NCI-H2107 treated with DMSO at 0.1 percent for 48 hours (cell line): ENCODE data around the gene HMMR.

Experiments
- DNase-seq: peaks from one replicate; lab custom pipeline; 2025; ENCODE audit not compliant: unreplicated experiment; lab: John Stamatoyannopoulos, UW

Gene HMMR

DNA sequence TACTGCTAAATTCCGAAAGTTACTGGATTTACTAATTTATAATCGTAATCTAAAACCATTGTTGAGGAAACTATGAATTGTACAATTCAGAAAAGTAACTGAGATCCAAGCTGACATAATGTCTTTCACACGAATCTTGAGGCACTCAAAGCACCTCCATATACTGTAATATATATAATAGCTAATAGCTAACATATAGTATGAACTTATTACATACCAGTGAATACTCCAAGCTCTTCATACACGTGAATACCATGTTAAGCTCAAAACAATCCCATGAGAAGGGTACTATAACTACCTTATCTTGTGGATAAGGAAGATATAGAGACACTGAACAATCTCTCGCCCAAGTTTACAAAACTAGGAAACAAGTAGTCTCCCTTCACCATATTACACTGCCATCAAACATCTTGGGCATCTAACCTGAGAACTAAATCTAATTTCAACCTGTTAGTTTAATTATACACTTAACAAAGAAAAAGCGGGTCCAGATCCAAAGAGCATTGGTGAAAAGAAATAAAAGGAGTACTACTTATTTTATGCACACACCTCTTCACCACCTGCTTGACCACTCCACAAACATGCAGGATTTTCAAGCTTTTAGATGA, 1.6 kb upstream of the HMMR start:
- no peak for DNase-seq

DNA sequence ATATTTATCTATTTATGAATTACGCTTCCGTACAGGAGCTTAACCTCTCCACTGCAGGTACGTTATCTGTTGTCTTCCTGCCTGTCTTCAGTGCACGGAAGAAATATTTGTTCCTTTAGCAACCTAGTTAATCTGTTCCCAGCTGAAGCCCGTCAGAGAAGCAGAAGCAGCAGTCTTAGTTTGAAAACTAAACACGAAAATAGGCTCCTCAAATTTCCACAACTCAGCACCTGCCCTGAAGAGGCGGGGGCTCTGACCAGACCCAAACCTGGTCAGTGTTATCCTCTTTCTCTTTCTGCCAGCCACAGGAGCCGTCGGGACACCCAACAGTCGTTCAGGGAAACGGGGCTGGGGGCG, 992 bp upstream of the HMMR start:
- DNase-seq: peak; percentile 6

DNA sequence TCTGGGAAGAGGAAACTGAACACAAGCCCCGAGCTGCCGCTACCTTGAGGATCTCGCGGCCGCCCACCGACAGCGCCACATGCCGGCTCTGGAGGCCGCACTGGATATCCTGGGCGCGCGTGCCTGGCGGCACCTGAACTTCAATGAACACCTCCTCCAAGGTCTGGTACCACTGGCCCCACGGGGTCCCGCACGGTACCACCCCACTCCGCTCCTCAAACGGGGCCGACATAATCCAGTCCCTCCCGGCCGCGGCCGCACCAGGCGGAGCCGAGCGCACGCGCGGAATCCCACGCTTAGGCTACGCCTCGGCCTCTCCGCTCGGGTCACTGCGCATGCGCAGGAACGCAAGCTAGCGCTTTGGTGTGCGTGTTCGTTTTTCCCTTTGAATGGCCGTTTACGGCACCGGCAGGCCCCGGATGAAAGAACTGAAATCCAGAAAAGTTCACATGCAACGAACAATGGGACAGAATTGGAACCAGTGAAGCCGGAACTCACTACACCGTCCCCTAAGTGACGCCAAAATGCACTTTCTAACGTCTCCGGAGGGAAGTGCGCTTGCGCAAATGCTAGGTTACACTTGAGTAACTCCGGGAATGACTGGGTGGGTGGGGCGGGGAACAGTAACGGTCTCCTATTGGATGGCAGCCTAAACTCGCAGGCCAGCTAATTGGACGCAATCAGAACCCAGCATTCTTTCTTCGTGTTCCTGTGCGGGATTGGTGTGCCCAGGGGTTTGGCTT, 442 bp upstream of the HMMR start, which contains the start of gene NUDCD2:
NUDCD2 (minus strand) TSS at position 284 of the 743 bp plus-strand sequence; CDS start at position 232, 52 bp downstream.
- peak; percentile 85 for DNase-seq

DNA sequence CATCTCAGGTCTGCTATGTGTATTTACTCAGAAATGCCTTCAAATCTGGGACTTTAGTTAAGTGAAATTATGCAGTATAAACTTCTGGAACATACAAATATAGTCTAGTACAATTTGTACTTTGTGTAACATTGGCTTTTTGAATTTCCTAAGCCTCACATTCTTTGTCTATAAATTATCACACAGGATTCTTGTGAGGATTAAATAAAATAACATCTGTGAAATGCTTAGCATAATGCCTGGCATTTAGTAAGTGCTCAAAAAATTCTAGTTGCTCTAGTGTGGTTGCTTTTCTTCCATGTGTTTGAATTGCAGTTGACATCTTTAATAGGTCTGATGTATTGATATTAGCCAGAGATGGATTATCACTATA, 2.6 kb downstream of the HMMR start:
- no peak for DNase-seq

DNA sequence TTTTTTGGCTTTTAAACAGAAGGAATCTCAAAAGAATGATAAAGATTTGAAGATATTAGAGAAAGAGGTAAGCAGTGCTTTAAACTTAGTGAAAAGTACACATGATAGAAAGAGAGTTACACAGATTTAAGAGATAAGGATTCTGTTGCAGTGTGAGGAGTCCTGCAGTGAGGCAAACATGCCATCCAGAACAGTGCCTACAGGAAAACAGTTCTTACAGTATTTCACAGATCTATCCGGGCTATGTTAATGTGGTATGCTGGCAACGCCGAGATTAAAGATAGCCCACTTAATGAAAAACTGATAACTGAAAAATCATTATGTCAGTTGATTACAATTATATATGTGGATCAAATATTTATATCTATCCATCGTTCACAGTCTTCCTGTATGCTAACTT, 7.2 kb downstream of the HMMR start:
- DNase-seq: no peak

DNA sequence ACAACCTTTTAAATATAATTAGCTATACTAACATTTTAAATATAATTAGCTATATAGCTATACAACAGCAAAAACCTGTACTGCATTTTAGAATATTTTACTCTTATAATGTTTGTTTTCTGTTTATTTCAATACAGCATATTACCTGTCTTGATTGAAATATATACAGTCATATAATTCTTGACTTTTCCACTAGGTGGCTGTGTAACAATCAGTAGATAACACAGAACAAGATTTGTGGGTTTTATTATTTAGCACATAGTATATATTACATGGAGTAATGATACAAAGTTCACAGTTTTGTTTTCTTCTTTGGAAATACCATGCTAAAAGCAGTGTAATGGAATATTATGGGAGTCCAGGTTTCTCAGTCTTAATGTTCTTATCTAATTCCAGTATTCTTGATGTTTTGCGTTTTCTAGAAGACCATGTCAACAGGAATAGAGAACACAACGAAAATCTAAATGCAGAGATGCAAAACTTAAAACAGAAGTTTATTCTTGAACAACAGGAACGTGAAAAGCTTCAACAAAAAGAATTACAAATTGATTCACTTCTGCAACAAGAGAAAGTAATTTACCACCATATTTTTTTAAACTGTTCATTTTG, 13.3 kb downstream of the HMMR start:
- DNase-seq: no peak

DNA sequence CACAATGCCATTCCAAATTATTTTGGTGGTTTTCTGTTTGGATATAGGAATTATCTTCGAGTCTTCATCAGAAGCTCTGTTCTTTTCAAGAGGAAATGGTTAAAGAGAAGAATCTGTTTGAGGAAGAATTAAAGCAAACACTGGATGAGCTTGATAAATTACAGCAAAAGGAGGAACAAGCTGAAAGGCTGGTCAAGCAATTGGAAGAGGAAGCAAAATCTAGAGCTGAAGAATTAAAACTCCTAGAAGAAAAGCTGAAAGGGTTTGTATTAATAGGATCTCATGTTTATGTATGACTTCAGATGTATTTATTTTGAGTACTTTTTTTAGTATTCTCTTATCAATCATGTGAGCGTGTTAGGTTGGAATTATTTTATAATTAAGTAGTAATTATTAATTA, 15.0 kb downstream of the HMMR start:
- no peak for DNase-seq

DNA sequence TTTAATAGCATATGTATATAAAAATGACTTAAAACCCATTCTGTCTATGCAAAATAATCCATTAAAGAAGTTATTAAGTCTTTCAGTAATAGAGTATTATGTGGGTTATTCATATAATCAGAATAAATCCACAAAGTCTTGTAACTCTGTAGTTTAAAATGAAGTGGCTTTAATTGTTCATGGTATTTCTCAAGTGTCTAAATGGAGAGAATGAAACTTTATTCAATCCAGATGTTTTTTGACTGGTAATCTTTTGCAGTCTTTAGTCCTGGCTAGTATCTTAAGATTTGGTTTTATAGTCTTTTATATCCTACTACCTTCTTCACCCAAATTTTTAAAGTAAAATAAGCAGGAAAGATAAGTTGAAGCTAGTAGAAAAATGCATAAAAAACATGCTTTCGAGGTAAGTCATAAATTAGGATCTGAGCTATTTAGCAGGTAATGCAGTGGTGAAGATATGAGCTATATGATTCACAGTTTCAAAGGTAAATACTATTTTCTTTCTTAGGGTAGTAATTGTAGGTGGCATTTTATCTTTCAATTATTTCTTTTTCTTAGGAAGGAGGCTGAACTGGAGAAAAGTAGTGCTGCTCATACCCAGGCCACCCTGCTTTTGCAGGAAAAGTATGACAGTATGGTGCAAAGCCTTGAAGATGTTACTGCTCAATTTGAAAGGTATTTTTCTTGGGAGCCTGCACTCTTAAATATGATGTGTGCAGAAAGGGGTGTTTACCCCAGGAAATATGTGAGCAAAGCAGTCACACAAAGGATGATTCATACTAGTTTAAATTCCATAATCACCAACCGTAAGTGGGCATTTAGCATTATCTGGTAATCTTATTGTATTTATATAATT, 17.9 kb downstream of the HMMR start:
- no peak for DNase-seq

DNA sequence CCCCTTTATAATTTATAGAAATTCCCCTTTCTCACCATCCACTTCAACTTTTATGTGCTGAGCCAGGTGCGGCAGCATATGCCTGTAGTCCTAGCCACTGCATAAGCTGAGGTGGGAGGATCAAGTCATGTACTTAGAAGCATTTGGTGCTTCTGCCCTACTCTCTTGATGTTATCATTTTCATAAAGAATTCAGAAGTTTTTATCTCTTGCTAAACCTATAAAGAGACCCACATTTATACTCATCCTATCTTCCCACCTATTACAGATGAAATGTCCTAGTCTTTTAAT, 18.5 kb downstream of the HMMR start:
- DNase-seq: no peak

DNA sequence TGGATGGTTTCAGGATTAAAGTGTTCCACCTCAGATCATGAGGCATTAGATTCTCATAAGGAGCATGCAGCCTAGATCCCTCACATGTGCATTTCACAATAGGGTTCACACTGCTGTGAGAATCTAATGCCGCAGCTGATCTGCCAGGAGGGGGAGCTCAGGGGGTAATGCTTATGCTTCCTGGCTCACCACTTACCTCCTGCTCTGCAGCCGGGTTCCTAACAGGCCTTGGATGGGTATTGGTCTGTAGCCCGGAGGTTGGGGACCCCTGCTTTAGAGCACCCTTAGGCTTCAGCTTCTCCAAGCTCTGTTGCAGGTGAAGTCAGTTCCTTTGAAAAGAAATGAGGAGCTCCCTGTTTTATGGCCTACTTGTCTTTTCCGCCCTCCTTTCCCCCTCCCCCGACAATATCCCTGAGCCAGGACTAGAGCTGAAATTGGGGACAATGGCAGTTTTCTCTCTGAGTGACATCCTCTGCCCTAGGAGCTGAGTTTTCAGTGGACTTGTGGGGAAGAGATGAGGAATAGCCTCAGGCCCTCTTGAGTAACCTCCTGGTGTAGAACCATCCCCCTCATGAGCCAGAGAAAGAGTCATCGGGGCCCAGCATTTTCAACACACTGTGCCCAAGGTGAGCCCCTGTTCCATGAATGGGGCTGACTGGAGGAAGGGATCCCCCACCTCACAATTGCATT, 28.8 kb downstream of the HMMR start:
- no peak for DNase-seq

DNA sequence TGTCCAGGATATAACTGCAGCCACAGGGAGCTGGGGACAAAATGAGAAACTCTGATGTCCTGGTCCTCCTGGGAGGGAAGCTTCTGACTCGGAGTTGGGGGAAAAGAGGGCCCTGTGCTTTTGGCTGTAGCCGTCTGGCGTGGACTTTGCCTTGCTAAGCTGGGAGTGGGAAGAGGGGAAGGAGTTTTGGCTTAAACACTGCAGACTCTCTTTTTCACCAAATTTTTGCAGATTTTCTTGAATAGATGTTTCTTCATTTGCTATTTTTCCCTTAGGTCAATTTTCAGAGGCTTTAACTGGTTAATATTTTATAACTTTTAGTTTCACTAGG, 29.3 kb downstream of the HMMR start:
- DNase-seq: no peak

DNA sequence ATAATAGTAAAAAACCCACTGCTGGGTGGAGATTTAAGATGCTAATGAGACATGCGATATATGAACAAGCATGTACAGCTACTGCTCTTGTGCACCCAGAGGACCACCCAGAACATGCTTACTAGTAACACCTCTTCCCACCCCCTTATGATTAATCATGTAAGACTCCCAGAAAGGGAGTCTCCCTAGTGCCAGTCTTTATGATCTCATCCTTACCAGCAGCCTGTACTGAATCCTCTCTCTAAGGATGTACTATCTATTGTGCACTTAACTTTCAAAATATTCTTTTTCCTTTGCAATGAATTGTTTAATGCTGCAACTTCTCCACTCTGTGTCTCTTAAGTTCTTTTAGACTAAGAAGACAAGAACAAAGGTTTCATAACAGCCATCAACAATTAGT, 35.9 kb downstream of the HMMR start:
- DNase-seq: no peak

DNA sequence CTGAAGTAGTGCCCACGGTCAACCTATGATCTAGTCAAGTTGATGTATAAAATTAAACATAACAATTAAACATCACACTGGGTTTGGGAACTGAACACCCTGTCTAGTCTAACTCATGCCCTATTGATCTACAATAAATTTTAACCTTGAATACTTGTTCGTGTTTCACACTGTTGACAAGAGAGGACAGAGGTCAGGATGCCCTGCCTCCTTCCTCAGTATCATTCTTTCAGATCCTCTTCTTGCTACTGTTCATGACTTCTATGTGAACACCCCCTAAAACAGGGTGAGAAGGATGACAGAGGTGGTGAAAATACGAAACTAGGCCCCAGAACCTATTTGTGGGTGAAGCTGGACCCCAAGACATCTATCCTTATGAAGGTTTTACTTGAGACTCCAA, 36.9 kb downstream of the HMMR start:
- DNase-seq: no peak

DNA sequence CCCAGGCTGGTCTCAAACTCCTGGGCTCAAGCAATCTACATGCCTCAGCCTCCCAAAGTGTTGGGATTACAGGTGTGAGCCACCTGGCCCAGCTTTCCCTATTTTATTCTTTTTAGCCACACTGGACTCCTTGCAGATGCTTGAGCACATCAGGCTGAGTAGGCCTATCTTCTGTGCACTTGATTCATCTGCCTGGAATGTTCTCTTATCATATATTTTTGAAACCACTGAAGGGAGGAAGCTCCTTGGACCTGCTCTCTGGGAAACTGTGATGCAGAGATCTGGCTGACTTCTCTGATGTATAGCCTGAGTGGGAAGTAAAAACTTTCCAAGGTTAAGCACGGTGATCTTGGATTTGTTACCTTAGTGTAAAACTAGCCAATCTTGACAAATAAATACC, 38.5 kb downstream of the HMMR start:
- no peak for DNase-seq

DNA sequence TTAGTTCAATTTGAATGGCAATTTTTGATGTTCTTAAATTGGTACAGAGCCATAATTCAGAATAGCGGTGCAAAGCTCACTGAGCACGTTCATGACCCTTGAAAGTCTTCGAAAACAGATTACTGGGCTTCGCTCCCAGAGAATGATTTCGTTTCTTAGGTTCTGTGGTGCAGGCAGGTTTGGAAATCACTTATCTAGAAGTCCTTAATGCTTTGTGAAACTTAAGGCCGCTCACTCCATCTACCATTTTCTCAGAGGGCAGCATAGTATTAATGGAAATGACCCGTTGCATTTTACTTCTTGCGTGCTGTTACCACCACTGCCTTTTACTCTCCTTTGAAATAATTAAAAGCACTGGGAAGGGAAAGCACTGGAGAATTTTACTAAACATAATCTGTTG, 42.1 kb downstream of the HMMR start:
- DNase-seq: no peak

DNA sequence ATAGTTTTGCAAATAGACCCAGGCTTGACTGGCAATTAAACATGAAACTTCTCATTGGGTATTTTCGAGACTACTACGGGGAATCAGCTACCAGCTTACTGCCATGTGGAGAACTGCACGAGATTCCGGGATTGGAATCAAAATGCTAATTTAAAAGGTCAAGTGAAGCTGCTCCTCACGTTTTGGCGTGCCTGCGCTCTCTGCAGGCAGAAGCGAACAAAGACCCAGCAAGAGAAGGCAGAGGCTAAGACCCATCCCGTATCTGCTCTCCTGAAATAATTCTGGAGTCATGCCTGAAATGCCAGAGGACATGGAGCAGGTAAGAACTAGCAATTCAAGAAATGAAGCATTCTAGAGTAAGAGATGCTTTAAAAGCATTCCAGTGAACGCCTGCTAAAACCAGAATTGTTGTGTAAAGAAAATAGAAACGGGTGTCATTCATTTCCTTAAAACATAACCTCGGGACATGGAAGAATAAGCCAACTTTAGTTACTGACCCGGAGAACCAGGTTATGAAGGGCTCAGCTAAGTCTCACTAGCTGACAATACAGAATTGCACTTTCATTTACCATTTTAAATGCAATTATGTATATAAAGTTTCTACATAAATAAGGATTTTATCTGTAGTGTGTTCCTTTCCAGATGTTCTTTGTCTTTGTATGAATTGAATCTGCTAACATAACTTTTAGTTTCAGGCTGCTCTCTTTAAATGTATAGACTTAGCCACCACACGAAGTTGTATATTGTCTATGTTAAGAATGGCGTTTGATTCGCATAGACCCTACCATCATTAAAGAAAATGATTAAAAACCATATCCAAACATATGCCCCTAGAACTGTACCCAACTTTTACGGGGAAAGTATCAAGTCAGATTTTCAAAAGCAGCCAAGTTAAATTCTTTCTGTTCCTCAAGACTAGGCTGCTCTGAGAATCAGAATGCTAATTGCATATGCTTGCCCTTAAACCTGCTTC, 43.0 kb downstream of the HMMR start:
- no peak for DNase-seq

DNA sequence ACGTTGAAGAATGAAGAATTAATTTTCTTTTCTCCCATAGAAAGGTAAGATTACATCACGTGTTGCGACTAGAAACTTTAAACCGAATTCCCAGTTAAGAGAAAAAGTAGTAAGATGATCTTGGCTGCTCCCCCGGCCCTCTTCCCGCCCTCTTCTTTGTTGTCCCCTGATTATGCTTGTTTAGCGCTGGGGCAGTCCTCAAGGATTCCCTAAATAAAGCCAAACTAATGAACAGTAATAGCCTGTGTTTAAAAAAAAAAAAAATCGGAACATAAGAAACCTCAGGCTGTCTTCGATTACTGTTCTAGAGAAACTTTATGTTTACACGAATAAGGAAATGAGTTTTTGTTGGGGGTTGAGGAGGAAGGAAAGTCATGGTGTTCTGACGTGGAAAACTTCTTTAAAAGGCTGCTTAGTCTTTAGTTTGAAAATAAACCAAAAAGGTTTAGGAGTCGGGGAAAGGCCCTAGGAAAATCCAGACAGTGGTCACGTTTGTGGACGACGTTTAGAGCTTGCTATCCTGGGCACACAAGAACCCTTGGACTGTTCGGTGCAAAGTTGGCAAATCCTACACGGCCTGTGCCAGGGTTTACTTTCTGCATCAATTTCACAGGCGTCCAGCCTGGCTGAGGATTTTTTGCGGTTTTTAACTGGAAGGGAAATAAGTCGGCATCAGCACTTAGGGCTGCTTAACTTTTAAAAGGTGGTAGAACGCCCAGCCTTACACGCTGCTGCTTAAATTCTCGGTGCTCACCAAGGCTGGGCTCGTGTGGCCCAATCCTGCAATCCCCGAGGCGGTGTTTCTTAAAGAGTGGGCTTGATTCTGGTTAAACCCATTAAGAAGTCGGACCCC, 43.9 kb downstream of the HMMR start:
- DNase-seq: peak; percentile 42

DNA sequence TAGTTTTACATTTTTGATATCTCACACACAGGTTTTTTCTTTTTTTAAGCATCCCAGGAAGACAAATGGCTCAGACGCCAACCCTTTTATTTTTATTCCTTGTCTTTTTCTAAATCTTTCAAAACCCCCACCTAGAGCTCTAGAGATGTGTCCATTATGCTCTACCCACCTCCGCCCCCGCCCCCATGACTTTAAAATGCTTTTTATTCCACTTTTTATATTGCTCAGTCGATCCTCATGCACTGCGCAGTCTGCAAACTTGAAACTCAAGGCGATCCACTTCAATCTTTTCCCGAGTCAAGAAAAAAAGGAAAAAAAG, 44.6 kb downstream of the HMMR start:
- no peak for DNase-seq

DNA sequence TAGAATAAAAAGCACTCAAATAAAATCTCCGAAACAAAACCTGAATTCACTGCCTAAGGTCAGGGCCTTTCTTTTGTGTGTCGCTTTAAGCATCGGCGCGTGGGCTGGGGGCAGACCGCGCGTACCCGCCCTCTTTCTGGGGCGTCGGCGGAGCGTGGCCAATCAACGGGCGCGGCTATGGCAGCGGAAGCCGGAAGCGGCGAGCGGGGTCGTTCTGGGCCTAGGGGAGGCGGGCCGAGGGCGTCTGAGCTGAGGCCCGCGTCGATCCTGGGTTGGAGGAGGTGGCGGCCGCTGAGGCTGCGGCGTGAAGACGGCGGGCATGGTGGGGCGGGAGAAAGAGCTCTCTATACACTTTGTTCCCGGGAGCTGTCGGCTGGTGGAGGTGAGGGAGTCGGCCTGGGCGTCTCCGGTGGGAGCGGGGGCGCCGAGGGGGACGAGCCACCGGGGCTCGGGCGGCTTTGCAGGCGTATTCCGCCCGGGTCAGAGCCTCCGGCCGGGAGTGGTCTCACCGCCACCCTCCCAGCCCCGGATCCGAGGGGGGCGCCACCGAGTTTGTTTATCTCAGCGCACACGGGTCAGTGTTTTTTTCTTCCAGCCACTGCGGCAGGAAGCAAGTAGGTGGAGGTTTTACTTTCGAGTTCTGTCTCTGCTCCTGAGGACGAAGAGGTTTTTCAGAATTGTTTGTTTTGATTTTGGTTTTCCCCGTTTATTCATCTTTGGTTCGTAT, 45.1 kb downstream of the HMMR start, which contains the start of gene MAT2B:
MAT2B (plus strand) TSS at position 252 of the 727 bp plus-strand sequence; CDS start at position 320, 68 bp downstream.
- peak; percentile 72 for DNase-seq
